Measurements from ENCODE around the gene GJD3.

Gene GJD3

DNA sequence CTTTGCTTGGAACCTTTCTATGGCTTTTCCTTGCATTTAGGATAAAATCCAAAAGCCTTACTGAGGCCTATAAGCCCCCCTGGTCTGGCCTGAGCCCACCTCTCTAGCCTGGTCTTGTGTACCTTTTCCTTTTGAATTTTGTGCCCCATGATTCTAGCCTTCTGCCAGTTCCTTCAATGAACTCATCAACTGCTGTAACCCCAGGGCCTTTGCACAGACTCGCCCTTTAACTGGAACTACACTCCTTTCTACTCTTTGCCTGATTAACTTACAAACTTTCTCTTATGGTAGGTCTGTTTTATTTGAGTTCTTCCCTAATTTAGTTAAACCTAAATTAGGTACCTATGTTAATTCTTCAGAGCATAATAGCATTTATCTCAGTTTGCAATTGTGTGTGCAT is 24.2 kb downstream of the GJD3 start:
- TF ChIP-seq, protein P1, sequence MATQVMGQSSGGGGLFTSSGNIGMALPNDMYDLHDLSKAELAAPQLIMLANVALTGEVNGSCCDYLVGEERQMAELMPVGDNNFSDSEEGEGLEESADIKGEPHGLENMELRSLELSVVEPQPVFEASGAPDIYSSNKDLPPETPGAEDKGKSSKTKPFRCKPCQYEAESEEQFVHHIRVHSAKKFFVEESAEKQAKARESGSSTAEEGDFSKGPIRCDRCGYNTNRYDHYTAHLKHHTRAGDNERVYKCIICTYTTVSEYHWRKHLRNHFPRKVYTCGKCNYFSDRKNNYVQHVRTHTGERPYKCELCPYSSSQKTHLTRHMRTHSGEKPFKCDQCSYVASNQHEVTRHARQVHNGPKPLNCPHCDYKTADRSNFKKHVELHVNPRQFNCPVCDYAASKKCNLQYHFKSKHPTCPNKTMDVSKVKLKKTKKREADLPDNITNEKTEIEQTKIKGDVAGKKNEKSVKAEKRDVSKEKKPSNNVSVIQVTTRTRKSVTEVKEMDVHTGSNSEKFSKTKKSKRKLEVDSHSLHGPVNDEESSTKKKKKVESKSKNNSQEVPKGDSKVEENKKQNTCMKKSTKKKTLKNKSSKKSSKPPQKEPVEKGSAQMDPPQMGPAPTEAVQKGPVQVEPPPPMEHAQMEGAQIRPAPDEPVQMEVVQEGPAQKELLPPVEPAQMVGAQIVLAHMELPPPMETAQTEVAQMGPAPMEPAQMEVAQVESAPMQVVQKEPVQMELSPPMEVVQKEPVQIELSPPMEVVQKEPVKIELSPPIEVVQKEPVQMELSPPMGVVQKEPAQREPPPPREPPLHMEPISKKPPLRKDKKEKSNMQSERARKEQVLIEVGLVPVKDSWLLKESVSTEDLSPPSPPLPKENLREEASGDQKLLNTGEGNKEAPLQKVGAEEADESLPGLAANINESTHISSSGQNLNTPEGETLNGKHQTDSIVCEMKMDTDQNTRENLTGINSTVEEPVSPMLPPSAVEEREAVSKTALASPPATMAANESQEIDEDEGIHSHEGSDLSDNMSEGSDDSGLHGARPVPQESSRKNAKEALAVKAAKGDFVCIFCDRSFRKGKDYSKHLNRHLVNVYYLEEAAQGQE (IDR thresholded peaks at IDR 0.05; ENCODE audit: insufficient read depth in 1 of 2, low read depth in 2 of 2, low read length in 2 of 2): no peak
- TF ChIP-seq SIN3A (IDR thresholded peaks at IDR 0.05; ENCODE audit: borderline replicate concordance, insufficient read depth, low read length) (no peak), POLR2AphosphoS5 (IDR thresholded peaks at IDR 0.05; ENCODE audit: low read depth, low read length) (no peak), TAF1 (IDR thresholded peaks at IDR 0.05; ENCODE audit: borderline replicate concordance, insufficient read depth, low read length) (no peak), FOXP2 (optimal IDR thresholded peaks at IDR 0.05; ENCODE audit: borderline replicate concordance, extremely low read depth, extremely low read length, insufficient read depth) (no peak)

DNA sequence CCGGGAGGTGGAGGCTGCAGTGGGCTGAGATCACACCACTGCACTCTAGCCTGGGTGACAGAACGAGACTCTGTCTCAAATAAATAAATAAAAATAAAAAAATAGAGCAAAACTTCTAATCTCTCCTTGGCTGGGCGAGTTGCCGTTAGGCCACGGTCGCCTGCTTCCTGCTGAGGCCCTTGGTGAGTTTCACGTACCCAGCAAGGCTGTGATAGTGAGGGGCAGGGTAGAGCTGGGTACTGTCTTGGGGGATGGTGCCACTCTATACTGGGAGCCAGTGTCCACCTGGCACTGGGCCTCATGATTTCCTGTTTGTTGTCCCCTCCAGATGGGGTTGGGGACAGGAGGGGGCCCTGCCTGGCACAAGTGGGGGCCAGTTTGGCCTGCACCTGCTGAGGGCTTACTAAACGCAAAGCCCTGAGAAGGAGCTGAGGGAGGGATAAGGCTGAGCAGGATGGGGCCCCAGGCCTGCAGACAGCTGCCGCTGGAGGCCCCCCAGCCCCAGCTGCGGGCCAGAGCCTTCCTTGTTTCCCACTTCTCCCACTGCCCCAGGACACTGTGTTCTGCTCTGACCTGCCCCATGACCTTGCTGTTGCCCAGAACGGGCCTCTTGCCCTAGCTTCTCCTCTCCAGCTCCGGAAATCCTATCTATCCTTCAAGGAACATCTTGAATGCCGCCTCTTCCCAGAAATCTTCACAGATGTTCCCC is 25.4 kb downstream of the GJD3 start:
- TF ChIP-seq FOXP2 (optimal IDR thresholded peaks at IDR 0.05; ENCODE audit: borderline replicate concordance, extremely low read depth, extremely low read length, insufficient read depth) (no peak), TAF1 (IDR thresholded peaks at IDR 0.05; ENCODE audit: borderline replicate concordance, insufficient read depth, low read length) (no peak), SIN3A (IDR thresholded peaks at IDR 0.05; ENCODE audit: borderline replicate concordance, insufficient read depth, low read length) (no peak), POLR2AphosphoS5 (IDR thresholded peaks at IDR 0.05; ENCODE audit: low read depth, low read length) (no peak)
- TF ChIP-seq, protein P1 (IDR thresholded peaks at IDR 0.05; ENCODE audit: insufficient read depth in 1 of 2, low read depth in 2 of 2, low read length in 2 of 2): no peak

GRCh38 chr17:40338058-40338457 is 26.5 kb downstream of the GJD3 start:
- TF ChIP-seq FOXP2 (optimal IDR thresholded peaks at IDR 0.05; ENCODE audit: borderline replicate concordance, extremely low read depth, extremely low read length, insufficient read depth) (no peak), SIN3A (IDR thresholded peaks at IDR 0.05; ENCODE audit: borderline replicate concordance, insufficient read depth, low read length) (no peak), TAF1 (IDR thresholded peaks at IDR 0.05; ENCODE audit: borderline replicate concordance, insufficient read depth, low read length) (no peak), POLR2AphosphoS5 (IDR thresholded peaks at IDR 0.05; ENCODE audit: low read depth, low read length) (no peak)
- TF ChIP-seq, protein P1 (IDR thresholded peaks at IDR 0.05; ENCODE audit: insufficient read depth in 1 of 2, low read depth in 2 of 2, low read length in 2 of 2): no peak

GRCh38 chr17:40337351-40337750 is 27.2 kb downstream of the GJD3 start:
- TF ChIP-seq FOXP2 (optimal IDR thresholded peaks at IDR 0.05; ENCODE audit: borderline replicate concordance, extremely low read depth, extremely low read length, insufficient read depth) (no peak), POLR2AphosphoS5 (IDR thresholded peaks at IDR 0.05; ENCODE audit: low read depth, low read length) (no peak), TAF1 (IDR thresholded peaks at IDR 0.05; ENCODE audit: borderline replicate concordance, insufficient read depth, low read length) (no peak), SIN3A (IDR thresholded peaks at IDR 0.05; ENCODE audit: borderline replicate concordance, insufficient read depth, low read length) (no peak)
- TF ChIP-seq, protein P1 (IDR thresholded peaks at IDR 0.05; ENCODE audit: insufficient read depth in 1 of 2, low read depth in 2 of 2, low read length in 2 of 2): no peak
